Muscle layer of colon (tissue), 2 donors: Measurements from ENCODE around the gene CAPZB.
A peak's percentile ranks its signal among the peaks of the same experiment; 100 is the strongest.

Experiments used
- H3K27ac ChIP-seq: one replicate; pipeline ENCODE4 v1.7.0; 2013; ENCODE audit warnings: low read depth, mild to moderate bottlenecking, low read length, moderate library complexity
- H3K27me3 ChIP-seq, 2 donors: one replicate each; pipeline ENCODE4 v1.7.0; 2013; ENCODE audit warnings: low read length in 2 of 2, mild to moderate bottlenecking in 2 of 2; ENCODE audit not compliant: insufficient read depth in 2 of 2, control insufficient read depth in 1 of 2
- H3K36me3 ChIP-seq: one replicate; pipeline ENCODE4 v1.7.0; 2013; ENCODE audit warnings: mild to moderate bottlenecking, low read length; ENCODE audit not compliant: insufficient read depth
- H3K4me1 ChIP-seq: one replicate; pipeline ENCODE4 v1.7.0; 2013; ENCODE audit warnings: mild to moderate bottlenecking, low read length; ENCODE audit not compliant: insufficient read depth
- H3K4me3 ChIP-seq, 2 donors: one replicate each; pipeline ENCODE4 v1.7.0; 2013; ENCODE audit warnings: low read length in 2 of 2, low read depth in 1 of 2, mild to moderate bottlenecking in 1 of 2, moderate library complexity in 1 of 2
- H3K9ac ChIP-seq: one replicate; pipeline ENCODE4 v1.7.0; 2013; ENCODE audit warnings: low read length
- H3K9me3 ChIP-seq: one replicate; pipeline ENCODE4 v1.7.0; 2013; ENCODE audit warnings: mild to moderate bottlenecking, low read length
- donor health status: abdominal sarcoma.
- donor health status: Adenocarcinoma of cecum.

The CAPZB gene

GRCh38 chr1:19496527-19496874, 11.2 kb upstream of the CAPZB start:
- Histone ChIP-seq H3K36me3 (no peaks in the 10 kb centered on the region), H3K9ac (no peak overlapping the region), H3K27ac (no peak overlapping the region), H3K4me1 (peaks cover 18% of the 10 kb centered on the region), H3K9me3 (no peaks in the 10 kb centered on the region), H3K4me3 (no peak overlapping the region), H3K27me3 (no peaks in the 10 kb centered on the region)

DNA sequence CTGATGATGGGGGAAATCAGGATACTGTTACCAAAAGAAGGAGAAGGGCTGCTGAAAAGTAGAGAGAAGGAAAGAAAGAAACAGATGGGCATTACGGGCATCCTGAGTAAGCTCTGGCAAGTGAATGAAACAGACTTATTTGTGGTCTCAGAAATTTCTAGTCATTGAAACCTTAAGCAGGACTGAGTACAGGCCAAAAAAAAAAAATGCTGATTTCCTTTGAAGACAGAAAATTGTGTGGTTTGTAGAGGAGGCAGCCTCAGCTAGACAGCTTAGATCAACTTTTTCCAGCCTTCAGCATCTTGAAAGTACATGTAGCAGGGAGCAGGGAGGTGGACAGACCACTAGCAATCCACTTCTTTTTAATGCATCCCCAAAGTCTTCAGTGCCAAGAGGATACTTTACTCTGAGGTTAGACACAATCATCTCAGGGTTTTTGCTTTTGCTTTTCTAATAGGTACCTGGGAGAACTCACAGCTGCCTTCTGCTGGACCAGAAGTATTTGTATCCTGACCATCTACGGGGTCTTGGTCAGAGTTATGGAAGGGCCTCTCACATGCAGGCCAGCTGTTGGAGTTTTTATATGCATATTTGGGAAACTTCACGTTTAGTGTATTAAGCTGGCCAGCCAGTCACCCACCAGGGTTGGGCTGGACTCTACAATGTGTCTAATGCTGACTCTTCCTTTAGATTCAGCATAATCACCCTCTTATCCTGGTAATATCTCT, 10.6 kb upstream of the CAPZB start:
- Histone ChIP-seq H3K27me3 (no peaks in the 10 kb centered on the region), H3K9ac (no peak overlapping the region), H3K27ac (peak overlapping the region; percentile 48), H3K4me1 (peaks cover 18% of the 10 kb centered on the region), H3K36me3 (no peaks in the 10 kb centered on the region), H3K9me3 (no peaks in the 10 kb centered on the region), H3K4me3 (no peak overlapping the region)

GRCh38 chr1:19495000-19495656, 9.8 kb upstream of the CAPZB start:
- Histone ChIP-seq H3K9me3 (no peaks in the 10 kb centered on the region), H3K27ac (no peak overlapping the region), H3K27me3 (no peaks in the 10 kb centered on the region), H3K4me3 (no peak overlapping the region), H3K36me3 (no peaks in the 10 kb centered on the region), H3K9ac (no peak overlapping the region), H3K4me1 (peaks cover 18% of the 10 kb centered on the region)

DNA sequence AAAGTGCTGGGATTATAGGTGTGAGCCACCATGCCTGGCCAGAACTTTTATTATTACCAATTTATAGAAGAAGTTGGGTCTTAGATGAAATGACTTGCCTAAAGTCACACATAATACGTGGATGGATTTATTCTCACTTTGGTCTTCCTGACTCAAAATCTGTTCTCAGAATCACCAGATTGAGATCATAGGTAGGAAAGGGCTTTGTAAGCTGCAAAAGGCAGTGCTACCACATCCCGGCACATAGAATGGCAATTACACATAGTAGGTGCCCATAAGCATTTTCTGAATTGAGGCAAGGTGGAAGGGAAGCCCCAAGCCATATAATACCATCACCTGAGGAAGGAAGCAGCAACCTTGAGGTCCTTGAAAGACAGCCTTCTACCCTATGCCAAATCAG, 8.2 kb upstream of the CAPZB start:
- Histone ChIP-seq H3K9me3 (no peaks in the 10 kb centered on the region), H3K27me3 (no peaks in the 10 kb centered on the region), H3K4me3 (no peak overlapping the region), H3K4me1 (peaks cover 18% of the 10 kb centered on the region), H3K9ac (no peak overlapping the region), H3K36me3 (no peaks in the 10 kb centered on the region), H3K27ac (no peak overlapping the region)

DNA sequence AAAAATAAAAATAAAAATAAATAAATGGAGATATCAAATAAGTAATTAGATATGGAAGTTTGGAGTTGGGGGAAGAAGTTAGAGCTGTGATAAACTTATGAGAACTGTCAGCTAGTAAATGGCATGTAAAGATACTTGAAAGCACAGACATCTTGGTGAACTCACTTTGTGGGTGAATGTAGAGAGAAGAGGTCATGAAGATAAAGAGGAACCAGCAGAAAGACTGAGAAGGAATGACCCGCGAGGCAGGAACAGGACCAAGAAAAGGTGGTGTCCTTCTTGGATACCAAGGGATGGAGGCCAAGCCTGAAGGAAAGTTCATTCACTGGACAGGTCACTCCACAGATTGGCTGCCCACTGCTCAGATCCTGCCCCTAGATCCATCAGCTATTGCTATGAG, 4.7 kb upstream of the CAPZB start:
- no peaks in the 10 kb centered on the region for H3K36me3 ChIP-seq
- no peak overlapping the region for H3K27ac ChIP-seq
- no peak overlapping the region for H3K4me3 ChIP-seq
- peaks cover 22% of the 10 kb centered on the region for H3K4me1 ChIP-seq
- no peaks in the 10 kb centered on the region for H3K27me3 ChIP-seq
- no peak overlapping the region for H3K9ac ChIP-seq
- H3K9me3 ChIP-seq: no peaks in the 10 kb centered on the region

GRCh38 chr1:19488136-19488535, 2.8 kb upstream of the CAPZB start:
- no peak overlapping the region for H3K27ac ChIP-seq
- H3K4me1 ChIP-seq: peaks cover 27% of the 10 kb centered on the region
- no peaks in the 10 kb centered on the region for H3K9me3 ChIP-seq

DNA sequence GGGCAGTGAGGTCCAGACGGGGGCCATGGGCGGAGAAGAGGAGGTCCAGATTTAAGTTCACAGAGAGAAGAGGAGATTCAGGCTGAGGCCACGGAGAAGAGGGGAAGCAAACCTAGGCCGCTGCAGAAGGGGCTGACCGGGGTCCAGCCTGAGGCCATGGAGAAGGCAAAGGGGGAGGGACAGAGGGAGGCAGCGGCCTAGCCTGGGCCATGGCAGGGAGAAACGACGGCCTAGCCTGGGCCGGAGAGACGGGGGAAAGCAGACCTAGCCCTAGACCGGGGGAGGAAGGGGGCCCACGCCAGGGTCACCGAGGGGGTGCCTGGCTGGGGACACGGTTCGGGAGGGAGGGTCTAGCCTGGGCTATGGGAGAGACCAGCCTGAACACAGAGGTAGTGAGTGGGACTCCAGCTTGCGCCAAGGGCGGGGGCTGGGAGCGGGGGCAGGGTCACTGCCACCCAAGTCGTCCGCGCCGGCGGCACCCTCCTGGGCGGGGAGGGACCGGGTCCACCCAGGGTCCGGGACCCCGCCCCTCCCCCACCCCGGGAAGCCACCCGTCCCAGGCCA, 459 bp downstream of the CAPZB start:
- Histone ChIP-seq H3K27me3 (no peaks in the 10 kb centered on the region), H3K27ac (peak overlapping the region; percentile 92), H3K4me3 (peak overlapping the region; percentile 89 to 97), H3K9ac (peak overlapping the region; percentile 97), H3K9me3 (no peaks in the 10 kb centered on the region), H3K36me3 (no peaks in the 10 kb centered on the region), H3K4me1 (peaks cover 60% of the 10 kb centered on the region)

More at GRCh38 chr1:19488136-19488535, 2.8 kb upstream of the CAPZB start:
- no peak overlapping the region for H3K4me3 ChIP-seq
- no peaks in the 10 kb centered on the region for H3K27me3 ChIP-seq
- no peaks in the 10 kb centered on the region for H3K36me3 ChIP-seq
- H3K9ac ChIP-seq: no peak overlapping the region

DNA sequence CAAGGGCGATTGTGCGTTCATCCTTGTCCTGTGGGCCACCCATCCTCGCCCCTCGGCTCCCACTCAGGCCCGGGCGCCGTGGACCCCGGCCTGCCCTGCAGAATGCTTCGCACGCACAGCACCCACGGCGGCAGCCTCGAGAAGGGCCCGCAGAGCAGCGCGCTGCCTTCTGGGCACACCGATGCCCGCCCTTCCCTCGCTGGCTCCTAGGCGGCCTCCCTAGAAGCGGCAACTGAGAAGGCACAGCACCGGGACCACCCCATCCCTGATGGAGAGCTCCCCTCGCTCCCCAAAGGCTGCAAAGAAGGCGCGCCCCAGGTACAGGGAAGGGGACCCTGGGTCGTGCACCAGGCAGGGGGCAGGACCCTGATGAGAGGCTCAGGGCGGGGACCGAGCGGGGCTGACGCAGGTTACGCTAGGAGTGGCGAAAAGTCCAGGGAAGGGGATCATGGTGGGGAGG, 971 bp downstream of the CAPZB start:
- Histone ChIP-seq H3K36me3 (no peaks in the 10 kb centered on the region), H3K4me1 (peaks cover 65% of the 10 kb centered on the region), H3K9ac (peak overlapping the region; percentile 97), H3K9me3 (no peaks in the 10 kb centered on the region), H3K27me3 (no peaks in the 10 kb centered on the region), H3K27ac (peak overlapping the region; percentile 92), H3K4me3 (peak overlapping the region; percentile 89 to 97)

DNA sequence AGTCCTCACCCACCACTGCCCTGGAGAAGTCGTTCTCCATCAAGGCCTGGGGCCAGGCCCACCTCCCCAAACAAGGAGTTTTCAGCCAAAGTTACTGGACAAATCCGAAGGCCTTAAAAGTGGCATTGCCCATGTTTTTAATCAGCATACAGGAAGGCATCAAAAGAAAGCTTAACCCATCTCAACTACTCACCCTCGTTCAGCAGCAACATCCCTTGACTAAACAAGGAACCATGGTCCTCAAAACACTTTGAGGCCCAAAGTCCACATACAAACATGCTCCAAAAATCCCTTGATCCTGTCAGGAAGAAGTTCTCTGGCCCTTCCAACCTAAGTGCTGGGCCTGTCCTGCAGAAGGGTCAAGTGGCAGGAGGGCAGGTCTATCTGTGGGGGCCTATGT, 1.6 kb downstream of the CAPZB start:
- Histone ChIP-seq H3K9ac (peak overlapping the region; percentile 97), H3K4me1 (peaks cover 71% of the 10 kb centered on the region), H3K27ac (peak overlapping the region; percentile 92), H3K36me3 (no peaks in the 10 kb centered on the region), H3K4me3 (peak overlapping the region; percentile 89 to 97), H3K27me3 (no peaks in the 10 kb centered on the region), H3K9me3 (no peaks in the 10 kb centered on the region)

GRCh38 chr1:19483261-19483660, 2.1 kb downstream of the CAPZB start:
- H3K4me1 ChIP-seq: peaks cover 75% of the 10 kb centered on the region
- no peaks in the 10 kb centered on the region for H3K36me3 ChIP-seq
- no peaks in the 10 kb centered on the region for H3K9me3 ChIP-seq
- peak overlapping the region; percentile 92 for H3K27ac ChIP-seq
- H3K27me3 ChIP-seq: no peaks in the 10 kb centered on the region
- H3K4me3 ChIP-seq: peak overlapping the region in 1 of 2 donors; percentile 89
- peak overlapping the region; percentile 97 for H3K9ac ChIP-seq

GRCh38 chr1:19481826-19482398, 3.4 kb downstream of the CAPZB start:
- H3K9ac ChIP-seq: no peak overlapping the region
- H3K4me1 ChIP-seq: peaks cover 79% of the 10 kb centered on the region
- no peaks in the 10 kb centered on the region for H3K36me3 ChIP-seq
- no peaks in the 10 kb centered on the region for H3K9me3 ChIP-seq
- H3K4me3 ChIP-seq: peak overlapping the region in 1 of 2 donors; percentile 1
- no peaks in the 10 kb centered on the region for H3K27me3 ChIP-seq
- peak overlapping the region; percentile 8 for H3K27ac ChIP-seq
